ENCODE results near the gene MYO9A.

The MYO9A gene

DNA sequence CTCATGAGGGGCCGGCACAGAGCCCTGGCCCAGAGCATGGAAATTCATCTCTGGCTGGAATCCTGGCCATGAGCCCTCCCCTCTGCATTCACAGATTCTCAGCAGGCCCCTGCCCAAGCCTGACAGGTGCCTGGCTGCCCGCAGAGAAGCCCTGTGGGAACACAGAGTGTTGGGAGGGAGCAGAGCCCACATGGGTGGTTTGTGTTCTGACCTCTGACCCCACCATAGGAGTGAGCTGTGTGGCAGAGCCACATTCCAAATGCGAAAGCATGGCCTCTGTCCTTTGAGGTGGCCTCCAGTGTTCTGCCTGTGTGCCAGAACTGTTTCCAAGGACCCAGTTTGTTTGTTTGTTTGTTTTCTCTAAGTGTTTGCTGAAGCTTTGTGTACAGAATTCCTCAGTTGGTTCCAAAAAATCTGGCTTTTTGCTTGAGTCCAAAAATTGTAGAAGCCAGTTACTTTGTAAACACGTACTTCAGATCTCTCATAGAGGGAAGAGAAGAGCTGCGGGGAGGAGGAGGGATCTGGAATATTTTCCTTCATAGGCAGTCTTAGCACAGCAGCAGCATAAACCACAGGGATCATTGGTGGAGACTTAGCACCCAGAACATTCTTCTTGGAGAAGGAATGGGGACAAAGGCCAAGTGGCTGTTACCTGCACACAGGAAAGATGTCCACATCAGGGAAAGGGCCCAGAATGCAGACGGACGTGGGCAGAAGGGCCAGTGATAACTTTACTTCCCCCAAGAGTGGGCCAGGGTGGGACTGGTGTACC, 43.6 kb upstream of the MYO9A start:
- no peak for DNase-seq (ENCODE audit: extremely low read depth, low read depth)
- TF ChIP-seq CTCF (IDR thresholded peaks at IDR 0.05; ENCODE audit: low read depth, low read length): no peak

DNA sequence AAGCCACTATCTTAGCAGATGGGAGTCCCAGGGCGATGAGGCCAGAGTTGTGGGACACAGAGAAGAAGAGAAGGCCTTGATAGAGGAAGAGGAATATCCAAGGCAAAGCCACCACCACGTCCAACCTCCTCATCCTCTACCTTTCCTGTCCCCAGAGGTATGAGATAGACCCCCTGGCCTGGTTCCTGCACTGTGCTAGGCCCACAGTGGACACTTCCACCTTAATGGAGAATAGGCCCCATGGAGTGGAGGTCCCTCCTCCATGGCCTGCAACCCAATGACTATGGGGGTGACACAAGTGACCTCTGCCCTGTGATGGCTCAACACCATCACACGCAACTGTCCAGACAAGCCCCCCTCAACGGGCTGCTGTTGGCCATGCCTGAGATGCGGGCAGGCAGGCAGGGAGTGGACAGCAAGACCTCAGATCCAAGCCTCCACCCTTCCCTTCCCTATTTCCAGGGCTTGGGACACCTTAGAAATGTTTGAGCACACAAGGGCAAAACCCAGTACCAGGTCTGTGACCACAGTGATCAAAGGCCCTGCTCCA, 42.8 kb upstream of the MYO9A start:
- TF ChIP-seq CTCF (IDR thresholded peaks at IDR 0.05; ENCODE audit: low read depth, low read length): no peak
- DNase-seq (ENCODE audit: extremely low read depth, low read depth): no peak

DNA sequence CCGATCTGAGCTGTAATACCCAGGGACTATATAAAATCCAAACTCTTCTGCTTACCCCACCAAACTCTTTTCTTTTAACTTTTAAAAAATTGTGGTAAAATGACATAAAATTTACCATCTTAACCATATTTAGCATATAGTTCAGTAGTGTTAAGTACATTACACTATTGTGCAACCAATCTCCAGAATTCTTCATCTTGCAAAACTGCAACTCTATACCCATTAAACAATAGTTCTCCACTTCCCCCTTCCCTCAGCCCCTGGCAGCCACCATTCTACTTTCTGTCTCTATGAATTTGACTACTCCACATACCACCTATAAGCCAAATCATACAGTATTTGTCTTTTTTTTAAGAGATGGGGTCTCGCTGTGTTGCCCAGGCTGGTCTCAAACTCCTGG, 39.0 kb upstream of the MYO9A start:
- TF ChIP-seq CTCF (IDR thresholded peaks at IDR 0.05; ENCODE audit: low read depth, low read length): no peak

DNA sequence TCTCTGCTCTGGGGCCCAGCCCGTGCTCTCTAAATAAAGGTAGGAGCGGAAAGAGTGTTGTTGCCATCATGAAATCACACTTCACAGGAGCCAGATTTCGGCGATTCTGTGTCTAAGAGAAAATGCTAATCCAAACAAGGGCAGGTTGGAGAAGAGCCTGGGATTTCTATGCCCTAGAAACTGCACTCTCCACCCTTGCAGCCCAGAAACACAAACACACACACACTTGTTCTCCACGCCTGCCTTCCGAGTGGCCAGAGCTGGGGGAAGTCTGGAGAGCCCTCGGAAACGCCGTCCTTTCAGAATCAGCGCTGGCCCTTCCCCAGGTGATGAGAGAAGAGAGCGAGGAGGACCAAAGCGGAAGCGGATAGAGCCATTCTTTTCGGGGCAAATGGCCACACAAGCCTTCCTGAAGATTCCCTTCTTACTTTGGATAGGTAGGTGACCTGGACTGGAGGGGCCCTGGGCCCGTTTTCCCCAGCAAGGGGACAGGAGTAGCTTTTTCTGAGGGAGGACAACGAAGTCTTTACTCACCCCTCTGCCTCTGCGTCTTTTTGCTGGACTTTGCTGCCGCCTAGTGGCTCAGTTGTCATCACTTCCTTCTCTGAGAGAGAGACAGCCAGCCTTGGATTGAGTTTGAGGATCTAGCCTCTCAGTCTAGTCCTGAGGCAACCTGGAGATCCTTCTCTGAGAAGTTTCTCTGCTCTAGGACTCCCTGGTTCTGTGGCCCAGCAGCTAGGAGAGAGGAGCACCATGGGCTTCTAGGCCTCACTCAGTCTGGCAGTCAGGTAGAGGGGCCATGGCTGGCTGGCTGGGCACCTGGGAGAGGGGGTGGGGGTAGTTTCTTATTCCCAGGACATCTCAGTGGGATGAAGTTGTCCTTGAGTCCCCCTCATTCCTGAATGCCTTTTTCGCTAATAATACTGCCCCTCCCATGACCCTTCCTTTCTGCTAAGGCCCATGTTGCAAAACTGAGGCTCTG, 38.0 kb upstream of the MYO9A start:
- peak; percentile 54 for DNase-seq (ENCODE audit: extremely low read depth, low read depth)
- peak; percentile 89 for TF ChIP-seq CTCF (IDR thresholded peaks at IDR 0.05; ENCODE audit: low read depth, low read length)

More for the DNA sequence above, 39.0 kb upstream of the MYO9A start:
- DNase-seq (ENCODE audit: extremely low read depth, low read depth): no peak

- no peak for DNase-seq (ENCODE audit: extremely low read depth, low read depth)
Measured at GRCh38 chr15:72155003-72155621, 37.2 kb upstream of the MYO9A start.

GRCh38 chr15:72154316-72154715, 36.4 kb upstream of the MYO9A start:
- no peak for TF ChIP-seq CTCF (IDR thresholded peaks at IDR 0.05; ENCODE audit: low read depth, low read length)
- no peak for DNase-seq (ENCODE audit: extremely low read depth, low read depth)

More at GRCh38 chr15:72155003-72155621, 37.2 kb upstream of the MYO9A start:
- TF ChIP-seq CTCF (IDR thresholded peaks at IDR 0.05; ENCODE audit: low read depth, low read length): no peak
